Measurements from ENCODE around the gene ARSD. TPM values are rescaled to one million over a fixed set of nuclear protein-coding genes. Genes with fewer than 3 reads are reported as not detected.
"Not testable (repeated sequence)": the region's sequence is repeated elsewhere in the genome, so short reads cannot be mapped to it uniquely, and the experiment has no call there.

The ARSD gene, protein sequence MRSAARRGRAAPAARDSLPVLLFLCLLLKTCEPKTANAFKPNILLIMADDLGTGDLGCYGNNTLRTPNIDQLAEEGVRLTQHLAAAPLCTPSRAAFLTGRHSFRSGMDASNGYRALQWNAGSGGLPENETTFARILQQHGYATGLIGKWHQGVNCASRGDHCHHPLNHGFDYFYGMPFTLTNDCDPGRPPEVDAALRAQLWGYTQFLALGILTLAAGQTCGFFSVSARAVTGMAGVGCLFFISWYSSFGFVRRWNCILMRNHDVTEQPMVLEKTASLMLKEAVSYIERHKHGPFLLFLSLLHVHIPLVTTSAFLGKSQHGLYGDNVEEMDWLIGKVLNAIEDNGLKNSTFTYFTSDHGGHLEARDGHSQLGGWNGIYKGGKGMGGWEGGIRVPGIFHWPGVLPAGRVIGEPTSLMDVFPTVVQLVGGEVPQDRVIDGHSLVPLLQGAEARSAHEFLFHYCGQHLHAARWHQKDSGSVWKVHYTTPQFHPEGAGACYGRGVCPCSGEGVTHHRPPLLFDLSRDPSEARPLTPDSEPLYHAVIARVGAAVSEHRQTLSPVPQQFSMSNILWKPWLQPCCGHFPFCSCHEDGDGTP
- 38.7 and 54.6 TPM in 2 replicates for total RNA-seq (ENCODE audit: low replicate concordance)
- long read RNA-seq, full-length matches to known transcripts: 22 of 48 reads
- long read RNA-seq, partial matches to known transcripts: 0 of 48 reads
- long read RNA-seq, other reads (novel, unspliced or antisense): 26 of 48 reads

DNA sequence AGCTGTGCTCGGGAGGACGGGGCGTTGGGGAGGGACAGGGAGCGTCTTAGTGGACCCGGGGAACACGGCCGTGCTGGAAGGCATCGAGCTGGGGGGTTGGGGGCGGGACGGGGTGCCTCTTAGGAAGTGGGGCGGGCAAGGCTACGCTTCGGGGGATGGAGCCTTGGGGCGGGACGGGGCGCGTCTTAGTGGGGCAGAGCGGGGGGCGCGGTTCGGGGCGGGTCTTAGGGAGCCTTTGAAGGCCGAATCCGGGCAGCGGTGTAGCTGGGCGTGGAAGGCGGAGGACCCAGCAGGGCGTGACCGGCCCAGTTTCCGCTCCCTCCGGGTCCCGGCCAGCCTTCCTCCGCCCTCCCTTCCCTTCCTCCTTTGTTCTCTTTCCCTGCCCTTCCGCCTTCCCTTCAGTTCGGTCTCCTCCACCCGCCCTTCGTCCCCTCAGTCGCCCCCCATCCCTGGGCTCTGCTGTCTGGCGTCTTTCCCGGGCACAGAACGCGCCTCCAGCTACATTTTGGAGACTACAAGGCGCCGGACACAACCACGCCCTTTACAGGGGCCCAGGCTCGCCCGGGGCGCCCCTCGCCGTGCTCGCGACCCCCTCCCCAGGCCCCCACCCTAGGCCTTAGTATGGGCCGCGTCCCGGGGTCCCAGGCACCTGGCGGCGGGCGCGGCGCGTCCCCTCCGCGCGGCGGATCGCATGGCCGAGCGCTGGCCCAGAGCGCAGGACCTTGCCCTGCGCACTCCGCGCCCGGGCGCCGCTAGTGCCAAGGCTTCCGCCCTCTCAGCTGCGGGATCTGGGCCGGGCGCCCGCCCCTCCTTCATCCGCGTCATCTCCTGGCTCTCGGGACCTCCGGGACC lies at the start of gene ARSD:
Gene ARSD, minus strand, starts transcription at position 757 of the 852 bp plus-strand sequence. Its CDS starts 64 bp downstream, at position 693.
- DNase-seq (ENCODE audit: extremely low spot score, unreplicated experiment): peak; percentile 93
- TF ChIP-seq, protein P1, sequence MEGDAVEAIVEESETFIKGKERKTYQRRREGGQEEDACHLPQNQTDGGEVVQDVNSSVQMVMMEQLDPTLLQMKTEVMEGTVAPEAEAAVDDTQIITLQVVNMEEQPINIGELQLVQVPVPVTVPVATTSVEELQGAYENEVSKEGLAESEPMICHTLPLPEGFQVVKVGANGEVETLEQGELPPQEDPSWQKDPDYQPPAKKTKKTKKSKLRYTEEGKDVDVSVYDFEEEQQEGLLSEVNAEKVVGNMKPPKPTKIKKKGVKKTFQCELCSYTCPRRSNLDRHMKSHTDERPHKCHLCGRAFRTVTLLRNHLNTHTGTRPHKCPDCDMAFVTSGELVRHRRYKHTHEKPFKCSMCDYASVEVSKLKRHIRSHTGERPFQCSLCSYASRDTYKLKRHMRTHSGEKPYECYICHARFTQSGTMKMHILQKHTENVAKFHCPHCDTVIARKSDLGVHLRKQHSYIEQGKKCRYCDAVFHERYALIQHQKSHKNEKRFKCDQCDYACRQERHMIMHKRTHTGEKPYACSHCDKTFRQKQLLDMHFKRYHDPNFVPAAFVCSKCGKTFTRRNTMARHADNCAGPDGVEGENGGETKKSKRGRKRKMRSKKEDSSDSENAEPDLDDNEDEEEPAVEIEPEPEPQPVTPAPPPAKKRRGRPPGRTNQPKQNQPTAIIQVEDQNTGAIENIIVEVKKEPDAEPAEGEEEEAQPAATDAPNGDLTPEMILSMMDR (conservative IDR thresholded peaks at IDR 0.05): no peak
- H3K27me3 Mint-ChIP-seq: no peaks in the 10 kb centered on the region
- H3K27ac Mint-ChIP-seq: peak within 1 kb of the TSS; percentile 97
- peaks cover 12% of the 10 kb centered on the region for H3K4me1 Mint-ChIP-seq (ENCODE audit: unreplicated experiment)
- peaks cover 12% of the 10 kb centered on the region for H3K36me3 Mint-ChIP-seq
- H3K4me3 Mint-ChIP-seq: peak within 1 kb of the TSS; percentile 93
- peaks cover 5% of the 10 kb centered on the region for H3K9me3 Mint-ChIP-seq

DNA sequence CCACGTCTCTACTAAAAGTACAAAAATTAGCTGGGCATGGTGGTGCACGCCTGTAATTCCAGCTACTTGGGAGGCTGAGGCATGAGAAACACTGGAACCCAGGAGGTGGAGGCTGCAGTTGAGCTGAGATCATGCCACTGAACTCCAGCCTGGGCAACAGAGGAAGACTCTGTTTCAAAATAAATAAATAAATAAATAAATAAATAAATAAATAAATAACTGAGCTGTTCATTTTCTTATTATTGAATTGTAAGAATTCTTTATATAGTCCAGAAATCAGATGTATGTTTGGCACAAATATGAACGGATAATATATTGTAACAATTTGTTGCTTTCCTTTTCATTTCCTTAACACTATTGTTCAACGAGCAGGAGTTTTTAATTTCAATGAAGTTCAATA lies 49.5 kb upstream of the ARSD start:
- H3K27ac Mint-ChIP-seq; H3K4me3 Mint-ChIP-seq; H3K27me3 Mint-ChIP-seq; H3K36me3 Mint-ChIP-seq; H3K4me1 Mint-ChIP-seq (ENCODE audit: unreplicated experiment); H3K9me3 Mint-ChIP-seq; DNase-seq (ENCODE audit: extremely low spot score, unreplicated experiment): not testable (repeated sequence)

DNA sequence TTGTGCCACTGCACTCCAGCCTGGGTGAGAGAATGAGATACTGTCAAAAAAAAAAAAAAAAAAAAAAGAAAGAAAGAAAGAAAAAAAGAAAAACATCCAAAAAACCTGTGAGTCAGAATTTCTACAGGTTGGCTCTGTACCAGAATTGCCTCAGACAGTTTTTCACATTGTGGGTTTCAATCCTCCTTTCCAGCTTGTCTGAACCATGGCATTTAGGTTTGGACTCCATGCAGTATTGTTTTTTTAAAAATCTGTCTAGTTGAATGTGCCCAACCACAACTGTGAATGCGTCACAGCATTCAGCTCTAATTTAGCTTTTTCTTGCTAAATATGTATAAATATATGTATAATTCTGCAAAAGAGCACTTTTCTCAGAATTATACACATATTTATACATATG lies 45.8 kb upstream of the ARSD start:
- peaks cover 4% of the 10 kb centered on the region for H3K4me1 Mint-ChIP-seq (ENCODE audit: unreplicated experiment)
- H3K9me3 Mint-ChIP-seq: no peaks in the 10 kb centered on the region
- DNase-seq (ENCODE audit: extremely low spot score, unreplicated experiment): no peak
- no peaks in the 10 kb centered on the region for H3K36me3 Mint-ChIP-seq
- TF ChIP-seq, protein P1 (conservative IDR thresholded peaks at IDR 0.05): no peak
- no peaks in the 10 kb centered on the region for H3K27me3 Mint-ChIP-seq
- no peak overlapping the region for H3K27ac Mint-ChIP-seq
- no peak overlapping the region for H3K4me3 Mint-ChIP-seq

DNA sequence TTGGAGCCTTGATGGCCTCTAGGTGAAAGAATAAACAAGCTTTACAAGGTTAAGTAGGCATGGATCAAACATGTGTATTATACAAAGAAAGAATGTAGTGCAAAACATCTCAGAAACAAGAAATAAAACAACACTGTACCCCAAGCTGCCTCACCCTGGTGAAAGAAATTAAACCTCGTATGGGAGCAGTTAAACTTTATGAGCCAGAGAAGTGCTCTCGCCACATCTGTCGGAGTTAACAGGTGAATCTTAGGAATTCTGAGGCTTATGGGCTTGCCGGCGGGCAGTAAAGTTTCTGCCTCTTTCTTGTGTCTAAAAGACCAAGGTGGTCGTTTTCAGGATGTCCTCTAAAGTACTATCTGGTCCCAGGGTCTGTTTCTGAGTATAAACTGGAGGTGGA lies 43.3 kb upstream of the ARSD start:
- Mint-ChIP-seq H3K36me3 (no peaks in the 10 kb centered on the region), H3K27me3 (no peaks in the 10 kb centered on the region), H3K27ac (no peak overlapping the region), H3K4me1 (ENCODE audit: unreplicated experiment) (peaks cover 17% of the 10 kb centered on the region), H3K4me3 (no peak overlapping the region), H3K9me3 (no peaks in the 10 kb centered on the region)
- no peak for DNase-seq (ENCODE audit: extremely low spot score, unreplicated experiment)
- TF ChIP-seq, protein P1 (conservative IDR thresholded peaks at IDR 0.05): no peak

DNA sequence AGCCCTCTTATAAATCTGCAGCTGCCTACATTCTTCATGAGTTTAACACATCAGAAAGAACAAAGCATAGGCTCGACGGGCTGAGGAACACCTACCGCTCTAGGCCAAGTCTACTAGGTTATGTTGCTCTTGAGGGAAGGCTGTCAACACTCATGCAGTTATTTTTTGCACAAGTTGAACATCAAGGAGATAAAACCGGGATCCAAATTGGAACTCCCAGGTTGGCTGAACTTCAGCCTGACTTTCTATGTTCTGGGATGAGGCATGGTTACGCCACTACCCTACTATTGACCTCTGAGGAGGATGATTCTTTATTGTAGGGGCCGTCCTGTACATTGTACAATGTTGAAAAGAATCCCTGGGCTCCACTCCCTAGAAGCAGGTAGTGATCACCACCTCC lies 39.9 kb upstream of the ARSD start:
- Mint-ChIP-seq H3K27ac (no peak overlapping the region), H3K4me1 (ENCODE audit: unreplicated experiment) (peaks cover 22% of the 10 kb centered on the region), H3K36me3 (no peaks in the 10 kb centered on the region), H3K4me3 (no peak overlapping the region), H3K27me3 (no peaks in the 10 kb centered on the region), H3K9me3 (no peaks in the 10 kb centered on the region)
- TF ChIP-seq, protein P1 (conservative IDR thresholded peaks at IDR 0.05): no peak
- no peak for DNase-seq (ENCODE audit: extremely low spot score, unreplicated experiment)

Data from type B pancreatic cell (in vitro differentiated cells).